Adipocyte (in vitro differentiated cells): ENCODE results near the gene KIF11.

Experiments used
- DNase-seq: peaks from one replicate; pipeline ENCODE4 v3.0.0-alpha.2; 2015; ENCODE audit warnings: low read depth
- H3K27me3 ChIP-seq: replicated peaks from 2 replicates; pipeline ENCODE4 v1.7.0; 2013; ENCODE audit warnings: mild to moderate bottlenecking, low read length, moderate library complexity; ENCODE audit not compliant: control insufficient read depth, insufficient read depth
- H3K36me3 ChIP-seq: 2 replicates; pipeline ENCODE4 v1.7.0; 2013; ENCODE audit warnings: low read length, mild to moderate bottlenecking, moderate library complexity; ENCODE audit not compliant: control insufficient read depth, insufficient read depth, severe bottlenecking
- H3K4me1 ChIP-seq: 2 replicates; pipeline ENCODE4 v1.7.0; 2013; ENCODE audit warnings: mild to moderate bottlenecking, low read length, moderate library complexity; ENCODE audit not compliant: control insufficient read depth, insufficient read depth
- H3K4me3 ChIP-seq: 2 replicates; pipeline ENCODE4 v1.7.0; 2013; ENCODE audit warnings: mild to moderate bottlenecking, low read length, moderate library complexity
- H3K9ac ChIP-seq: 2 replicates; pipeline ENCODE4 v1.7.0; 2013; ENCODE audit warnings: mild to moderate bottlenecking, low read length, moderate library complexity
- H3K9me3 ChIP-seq: 2 replicates; pipeline ENCODE4 v1.7.0; 2013; ENCODE audit warnings: mild to moderate bottlenecking, low read length, moderate library complexity; ENCODE audit not compliant: control insufficient read depth

Gene KIF11

GRCh38 chr10:92688927-92689662, 96.2 kb downstream of the KIF11 start:
- Histone ChIP-seq H3K9me3 (peaks cover 28% of the 10 kb centered on the region), H3K4me3 (peak overlapping the region; percentile 71), H3K9ac (peak overlapping the region; percentile 34), H3K36me3 (no peaks in the 10 kb centered on the region), H3K4me1 (no peaks in the 10 kb centered on the region), H3K27me3 (peaks cover 34% of the 10 kb centered on the region)
- no peak for DNase-seq

- H3K9me3 ChIP-seq: peaks cover 22% of the 10 kb centered on the region
- no peaks in the 10 kb centered on the region for H3K36me3 ChIP-seq
- H3K4me1 ChIP-seq: no peaks in the 10 kb centered on the region
- DNase-seq: peak; percentile 89
- H3K27me3 ChIP-seq: peaks cover 41% of the 10 kb centered on the region
- peak within 1 kb of the TSS; percentile 71 for H3K4me3 ChIP-seq
- peak within 1 kb of the TSS; percentile 34 for H3K9ac ChIP-seq
Measured at GRCh38 chr10:92689663-92690210, 96.8 kb downstream of the KIF11 start, which contains the start of gene HHEX. TSS of gene HHEX (plus strand) at chr10:92689955. CDS start at chr10:92689987, 32 bp downstream.

GRCh38 chr10:92690211-92690914, 97.4 kb downstream of the KIF11 start:
- Histone ChIP-seq H3K9ac (no peak overlapping the region), H3K36me3 (no peaks in the 10 kb centered on the region), H3K9me3 (peaks cover 16% of the 10 kb centered on the region), H3K27me3 (peaks cover 41% of the 10 kb centered on the region), H3K4me3 (peak overlapping the region; percentile 50), H3K4me1 (no peaks in the 10 kb centered on the region)
- peak; percentile 82 for DNase-seq

GRCh38 chr10:92690915-92691590, 98.1 kb downstream of the KIF11 start:
- DNase-seq: no peak
- no peak overlapping the region for H3K4me3 ChIP-seq

GRCh38 chr10:92691591-92692079, 98.7 kb downstream of the KIF11 start:
- DNase-seq: no peak
- Histone ChIP-seq H3K27me3 (peaks cover 41% of the 10 kb centered on the region), H3K4me3 (no peak overlapping the region)

More at GRCh38 chr10:92690915-92691590, 98.1 kb downstream of the KIF11 start:
- Histone ChIP-seq H3K4me1 (no peaks in the 10 kb centered on the region), H3K9ac (no peak overlapping the region), H3K36me3 (no peaks in the 10 kb centered on the region), H3K9me3 (peaks cover 9% of the 10 kb centered on the region), H3K27me3 (peaks cover 41% of the 10 kb centered on the region)

GRCh38 chr10:92692080-92692671, 99.2 kb downstream of the KIF11 start:
- Histone ChIP-seq H3K9me3 (peaks cover 8% of the 10 kb centered on the region), H3K4me3 (no peak overlapping the region), H3K27me3 (peaks cover 41% of the 10 kb centered on the region), H3K4me1 (no peaks in the 10 kb centered on the region), H3K36me3 (no peaks in the 10 kb centered on the region), H3K9ac (no peak overlapping the region)
- DNase-seq: no peak

More at GRCh38 chr10:92691591-92692079, 98.7 kb downstream of the KIF11 start:
- H3K4me1 ChIP-seq: no peaks in the 10 kb centered on the region
- no peak overlapping the region for H3K9ac ChIP-seq
- H3K36me3 ChIP-seq: no peaks in the 10 kb centered on the region
- peaks cover 8% of the 10 kb centered on the region for H3K9me3 ChIP-seq

GRCh38 chr10:92692697-92693533, 100.0 kb downstream of the KIF11 start:
- Histone ChIP-seq H3K27me3 (peaks cover 41% of the 10 kb centered on the region), H3K4me3 (no peak overlapping the region), H3K36me3 (no peaks in the 10 kb centered on the region), H3K9me3 (peaks cover 8% of the 10 kb centered on the region), H3K4me1 (no peaks in the 10 kb centered on the region), H3K9ac (no peak overlapping the region)
- peak; percentile 31 for DNase-seq

- peaks cover 41% of the 10 kb centered on the region for H3K27me3 ChIP-seq
- H3K9ac ChIP-seq: no peak overlapping the region
Measured at GRCh38 chr10:92693534-92693893, 100.6 kb downstream of the KIF11 start.

GRCh38 chr10:92695679-92696605, 103.0 kb downstream of the KIF11 start:
- peak; percentile 91 for DNase-seq
- H3K27me3 ChIP-seq: peaks cover 37% of the 10 kb centered on the region
- peaks cover 4% of the 10 kb centered on the region for H3K9me3 ChIP-seq
- peak overlapping the region; percentile 60 for H3K4me3 ChIP-seq
- no peak overlapping the region for H3K9ac ChIP-seq
- no peaks in the 10 kb centered on the region for H3K36me3 ChIP-seq
- H3K4me1 ChIP-seq: no peaks in the 10 kb centered on the region

More at GRCh38 chr10:92693534-92693893, 100.6 kb downstream of the KIF11 start:
- H3K9me3 ChIP-seq: peaks cover 8% of the 10 kb centered on the region
- H3K4me3 ChIP-seq: no peak overlapping the region
- H3K4me1 ChIP-seq: no peaks in the 10 kb centered on the region
- no peaks in the 10 kb centered on the region for H3K36me3 ChIP-seq
- no peak for DNase-seq
